ENCODE data around the gene TBXA2R. TPM values are rescaled to one million over a fixed set of nuclear protein-coding genes. Genes with fewer than 3 reads are reported as not detected.

Gene TBXA2R
- total RNA-seq, 2 donors from 2014 or later: 1.3 to 1.8 TPM

Other genes with a start within 250 kb of the TBXA2R start
- gene NFIC, start 240.3 kb downstream of the TBXA2R start, total RNA-seq: 10 to 100 TPM; 10.4 to 23.1 TPM
- gene SMIM24, start 126.3 kb downstream of the TBXA2R start, total RNA-seq: under 1 TPM in 1 of 2 donors, not detected in 1; 0.72 TPM
- gene SMIM44, start 123.4 kb downstream of the TBXA2R start, total RNA-seq: not detected
- 10 to 100 TPM; 13.2 to 14.8 TPM for gene DOHH, start 106.2 kb downstream of the TBXA2R start, total RNA-seq
- gene FZR1, start 100.6 kb downstream of the TBXA2R start, total RNA-seq: 10 to 100 TPM; 52.4 to 73.5 TPM
- gene TEKTIP1, start 67.7 kb downstream of the TBXA2R start, total RNA-seq: 1 to 10 TPM; 3.0 to 3.8 TPM
- gene MFSD12, start 49.3 kb downstream of the TBXA2R start, total RNA-seq: 10 to 100 TPM; 40.1 to 47.5 TPM
- gene HMG20B, start 33.9 kb downstream of the TBXA2R start, total RNA-seq: 10 to 100 TPM; 66.2 to 86.9 TPM
- gene GIPC3, start 21.4 kb downstream of the TBXA2R start, total RNA-seq: 1 to 10 TPM in 1 of 2 donors, under 1 TPM in 1; 0.59 to 1.2 TPM
- 10 to 100 TPM; 26.0 to 34.2 TPM for gene CACTIN, start 19.9 kb upstream of the TBXA2R start, total RNA-seq
- 10 to 100 TPM; 11.5 to 13.5 TPM for gene PIP5K1C, start 93.6 kb upstream of the TBXA2R start, total RNA-seq
- 1 to 10 TPM; 2.6 to 6.3 TPM for gene TJP3, start 101.5 kb upstream of the TBXA2R start, total RNA-seq
- gene APBA3, start 154.8 kb upstream of the TBXA2R start, total RNA-seq: 10 to 100 TPM; 44.6 to 61.7 TPM
- 10 to 100 TPM; 15.7 to 68.7 TPM for gene MRPL54, start 155.8 kb upstream of the TBXA2R start, total RNA-seq
- gene RAX2, start 165.4 kb upstream of the TBXA2R start, total RNA-seq: not detected
- 10 to 100 TPM in 1 of 2 donors, 1 to 10 TPM in 1; 7.4 to 27.8 TPM for gene MATK, start 179.5 kb upstream of the TBXA2R start, total RNA-seq